B cell (primary cell): ENCODE measurements around the gene RRP1.

Experiments used
- EZH2 ChIP-seq: IDR thresholded peaks from 2 replicates; pipeline ENCODE4 v1.6.1; 2012; ENCODE audit warnings: borderline replicate concordance, low read depth, mild to moderate bottlenecking, moderate library complexity, low read length; ENCODE audit not compliant: insufficient read depth, poor library complexity, severe bottlenecking
- TF ChIP-seq, protein P1 (sequence below): fragments of 200-600 bp; IDR thresholded peaks from one replicate; pipeline ENCODE4 v1.8.0; 2022; ENCODE audit warnings: antibody characterized with exemption, mild to moderate bottlenecking

DNA sequence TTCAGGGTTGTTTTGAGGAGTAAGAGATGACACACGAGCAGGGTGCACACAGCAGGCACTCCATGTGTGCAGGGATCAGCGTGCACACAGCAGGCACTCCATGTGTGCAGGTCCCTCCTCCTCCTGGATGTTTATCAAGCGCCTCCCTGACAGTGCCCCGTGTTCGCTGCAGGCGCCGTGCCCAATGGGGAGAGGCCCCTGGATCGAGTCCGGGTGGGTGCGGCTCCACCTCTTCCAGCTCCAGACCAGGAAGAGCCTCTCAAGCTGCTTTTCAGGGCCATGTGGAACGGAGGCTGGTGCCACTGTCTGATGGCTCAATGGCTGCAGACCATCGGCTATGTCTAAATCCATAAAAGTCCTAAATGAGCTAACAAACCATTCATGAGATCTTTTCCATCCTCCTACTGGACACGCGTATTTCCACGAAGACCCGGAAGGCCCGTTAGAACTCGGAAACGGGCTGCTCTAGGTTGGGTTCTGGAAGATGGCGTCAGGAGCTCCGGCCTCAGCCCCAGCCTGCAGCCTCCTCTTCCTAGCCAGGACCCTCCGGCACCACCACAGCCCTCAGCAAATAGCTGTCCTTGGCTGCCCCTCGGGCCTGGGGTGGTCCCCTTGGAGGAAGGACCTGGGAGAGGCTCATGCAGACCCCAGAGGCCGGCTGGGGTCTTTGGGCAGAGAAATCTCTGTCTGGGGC, 36.0 kb downstream of the RRP1 start:
- TF ChIP-seq, protein P1, sequence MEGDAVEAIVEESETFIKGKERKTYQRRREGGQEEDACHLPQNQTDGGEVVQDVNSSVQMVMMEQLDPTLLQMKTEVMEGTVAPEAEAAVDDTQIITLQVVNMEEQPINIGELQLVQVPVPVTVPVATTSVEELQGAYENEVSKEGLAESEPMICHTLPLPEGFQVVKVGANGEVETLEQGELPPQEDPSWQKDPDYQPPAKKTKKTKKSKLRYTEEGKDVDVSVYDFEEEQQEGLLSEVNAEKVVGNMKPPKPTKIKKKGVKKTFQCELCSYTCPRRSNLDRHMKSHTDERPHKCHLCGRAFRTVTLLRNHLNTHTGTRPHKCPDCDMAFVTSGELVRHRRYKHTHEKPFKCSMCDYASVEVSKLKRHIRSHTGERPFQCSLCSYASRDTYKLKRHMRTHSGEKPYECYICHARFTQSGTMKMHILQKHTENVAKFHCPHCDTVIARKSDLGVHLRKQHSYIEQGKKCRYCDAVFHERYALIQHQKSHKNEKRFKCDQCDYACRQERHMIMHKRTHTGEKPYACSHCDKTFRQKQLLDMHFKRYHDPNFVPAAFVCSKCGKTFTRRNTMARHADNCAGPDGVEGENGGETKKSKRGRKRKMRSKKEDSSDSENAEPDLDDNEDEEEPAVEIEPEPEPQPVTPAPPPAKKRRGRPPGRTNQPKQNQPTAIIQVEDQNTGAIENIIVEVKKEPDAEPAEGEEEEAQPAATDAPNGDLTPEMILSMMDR = no peak
- no peak for TF ChIP-seq EZH2
